Ovary (tissue), 9 donors: ENCODE results near the gene MED6. TPM values are rescaled to one million over a fixed set of nuclear protein-coding genes. Genes with fewer than 3 reads are reported as not detected.
A peak's percentile ranks its signal among the peaks of the same experiment; 100 is the strongest.

Experiments
- DNase-seq, 5 donors: peaks; one replicate each; pipeline ENCODE4 v3.0.0-alpha.2; 2019 to 2020
- H3K27ac ChIP-seq, 2 donors: fragments of 200-600 bp; one replicate each; pipeline versions ENCODE4 v1.5.1 to v1.8.0; 2019 to 2022
- H3K27me3 ChIP-seq: fragments of 200-600 bp; one replicate; pipeline ENCODE4 v1.8.0; 2022
- H3K36me3 ChIP-seq: fragments of 200-600 bp; sonication (generic); one replicate; pipeline ENCODE4 v1.5.1; 2019
- H3K4me1 ChIP-seq: one replicate; pipeline ENCODE4 v1.8.1; 2013; ENCODE audit warnings: mild to moderate bottlenecking, moderate library complexity; ENCODE audit not compliant: insufficient read depth
- H3K4me3 ChIP-seq: fragments of 200-600 bp; sonication (generic); one replicate; pipeline ENCODE4 v1.5.1; 2017
- H3K9me3 ChIP-seq, 2 donors: fragments of 200-600 bp in 1 of 2; sonication (generic) in 1 of 2; one replicate each; pipeline versions ENCODE4 v1.5.1 to v1.8.1; 2013 to 2019; ENCODE audit warnings: mild to moderate bottlenecking in 1 of 2, moderate library complexity in 1 of 2
- CTCF ChIP-seq, 3 donors: fragments of 450-650 bp in 2 of 3; fragments of 200-600 bp in 1 of 3; IDR thresholded peaks; one replicate each; pipeline versions ENCODE4 v1.5.1 to v1.8.0; 2016 to 2022; ENCODE audit warnings: antibody characterized with exemption in 3 of 3, mild to moderate bottlenecking in 1 of 3
- EP300 ChIP-seq: sonication (generic); formaldehyde crosslinking; IDR thresholded peaks from one replicate; pipeline ENCODE4 v1.6.1; 2017; ENCODE audit warnings: antibody characterized with exemption
- POLR2A ChIP-seq: fragments of 450-650 bp; IDR thresholded peaks from one replicate; pipeline ENCODE4 v1.6.1; 2017; ENCODE audit warnings: antibody characterized with exemption, mild to moderate bottlenecking, moderate library complexity
- WGBS, 3 donors: extraction: QIAGEN DNeasy Blood & Tissue Kit in 1 of 3; methylation state at CpG; one replicate each; pipeline versions ENCODE4 v1.1.5 to v1.1.7; 2013 to 2017; 5-methylcytosine and 5-hydroxymethylcytosine counted together
- intact Hi-C, 4 donors: fragments of 100-400 bp; cut with DNase I; formaldehyde crosslinking; loops; one replicate each; pipeline versions ENCODE4 v1.11.0 to v1.15.1; 2022 to 2023
- polyA plus RNA-seq, 2 donors: library from polyadenylated mRNA; stranded (reverse); fragments of 200-250 nt in 1 of 2; fragments of 350-450 nt in 1 of 2; fragmentation: Illumina TruSeq in 1 of 2; extraction: RNeasy Lipid Tissue Mini Kit (QIAGEN cat#74804) in 1 of 2; gene quantifications; one replicate each; pipeline ENCODE4 v1.2.3, GENCODE V29; 2013 to 2014
- total RNA-seq, 7 donors: library from RNA; depleted of rRNA in 2 of 7; stranded (reverse); fragments of >200 nt in 2 of 7; fragmentation: NEBNext Ultra II Directional in 3 of 7; extraction: Animal tissue kit (Norgen Biotek cat#: 25700) in 3 of 7; gene quantifications; one replicate each; pipeline versions ENCODE4 v1.1.0 to v1.2.4, GENCODE V29; 2016 to 2023
- donor health status: DM: no; HTN: no; CAD: no; lungs with moderate emphysema.
- donor health status: DM: no; HTN: no; CAD: no.
- donor health status: Bipolar disorder and iron deficiency.
- donor health status: DM: yes; HTN: yes; CAD: no.
- donor health status: DM: no; HTN: no; CAD: no.
- donor health status: DM: yes; HTN: yes; CAD: no.

The MED6 gene
- total and polyA plus RNA-seq, 9 donors = 20.0 to 41.5 (median 35.8) TPM

GRCh38 chr14:70645892-70646291 is 45.4 kb upstream of the MED6 start:
- Histone ChIP-seq H3K27ac (no peak overlapping the region), H3K27me3 (no peaks in the 10 kb centered on the region), H3K9me3 (no peaks in the 10 kb centered on the region), H3K4me1 (peaks cover 3% of the 10 kb centered on the region), H3K36me3 (no peaks in the 10 kb centered on the region), H3K4me3 (no peak overlapping the region)
- intact Hi-C loops = no loop called here
- DNase-seq = no peak
- 81 to 95% (median 84%) methylated on average over 6 of the region's 6 CpGs for WGBS, 3 donors
- no peak for TF ChIP-seq CTCF (IDR thresholded peaks at IDR 0.05)
- no peak for TF ChIP-seq EP300
- no peak for TF ChIP-seq POLR2A

- Histone ChIP-seq H3K27ac (no peak overlapping the region), H3K4me3 (no peak overlapping the region), H3K36me3 (no peaks in the 10 kb centered on the region), H3K4me1 (peaks cover 3% of the 10 kb centered on the region), H3K9me3 (no peaks in the 10 kb centered on the region), H3K27me3 (no peaks in the 10 kb centered on the region)
- intact Hi-C loops = no loop called here
- DNase-seq = no peak
- WGBS, 3 donors = 67 to 82% (median 76%) methylated on average over 5 of the region's 5 CpGs
- TF ChIP-seq POLR2A (no peak), EP300 (no peak), CTCF (IDR thresholded peaks at IDR 0.05) (no peak)
Measured at GRCh38 chr14:70643967-70644366, 43.5 kb upstream of the MED6 start.

- H3K27ac ChIP-seq = no peak overlapping the region
- 6 to 13% (median 8%) methylated on average over 30 to 51 of the region's 51 CpGs for WGBS, 3 donors
- TF ChIP-seq EP300 (no peak), CTCF (IDR thresholded peaks at IDR 0.05) (no peak)
- DNase-seq = no peak
- intact Hi-C loops = no loop called here
- H3K4me1 ChIP-seq = peaks cover 3% of the 10 kb centered on the region
- no peaks in the 10 kb centered on the region for H3K9me3 ChIP-seq
- H3K36me3 ChIP-seq = no peaks in the 10 kb centered on the region
- H3K27me3 ChIP-seq = no peaks in the 10 kb centered on the region
- H3K4me3 ChIP-seq = peak overlapping the region; percentile 45
Measured at GRCh38 chr14:70642303-70643235, 42.1 kb upstream of the MED6 start.

- peak in 2 of 5 donors; percentile 15 to 37 for DNase-seq
- Histone ChIP-seq H3K36me3 (no peaks in the 10 kb centered on the region), H3K27me3 (no peaks in the 10 kb centered on the region), H3K4me1 (peaks cover 3% of the 10 kb centered on the region), H3K4me3 (peak within 1 kb of the TSS; percentile 45), H3K9me3 (no peaks in the 10 kb centered on the region), H3K27ac (no peak within 1 kb of the TSS)
- intact Hi-C loops = no loop called here
- WGBS, 3 donors = 0 to 1% (median 1%) methylated on average over 71 to 105 of the region's 105 CpGs
- TF ChIP-seq POLR2A = no peak
- TF ChIP-seq EP300 = no peak
- TF ChIP-seq CTCF (IDR thresholded peaks at IDR 0.05) = no peak
Measured at GRCh38 chr14:70641548-70642302, 41.3 kb upstream of the MED6 start, which contains the start of gene TTC9. TSS of gene TTC9 (plus strand) at chr14:70641916. CDS start at chr14:70642130, 214 bp downstream.
